CD4-positive, alpha-beta T cell treated with Interleukin-4 for 4 hours (primary cell): ENCODE results near the gene NCS1.
A peak's percentile ranks its signal among the peaks of the same experiment; 100 is the strongest.

Source experiments
- DNase-seq: peaks from one replicate; pipeline ENCODE4 v3.0.0-alpha.2; 2020

NCS1 gene

DNA sequence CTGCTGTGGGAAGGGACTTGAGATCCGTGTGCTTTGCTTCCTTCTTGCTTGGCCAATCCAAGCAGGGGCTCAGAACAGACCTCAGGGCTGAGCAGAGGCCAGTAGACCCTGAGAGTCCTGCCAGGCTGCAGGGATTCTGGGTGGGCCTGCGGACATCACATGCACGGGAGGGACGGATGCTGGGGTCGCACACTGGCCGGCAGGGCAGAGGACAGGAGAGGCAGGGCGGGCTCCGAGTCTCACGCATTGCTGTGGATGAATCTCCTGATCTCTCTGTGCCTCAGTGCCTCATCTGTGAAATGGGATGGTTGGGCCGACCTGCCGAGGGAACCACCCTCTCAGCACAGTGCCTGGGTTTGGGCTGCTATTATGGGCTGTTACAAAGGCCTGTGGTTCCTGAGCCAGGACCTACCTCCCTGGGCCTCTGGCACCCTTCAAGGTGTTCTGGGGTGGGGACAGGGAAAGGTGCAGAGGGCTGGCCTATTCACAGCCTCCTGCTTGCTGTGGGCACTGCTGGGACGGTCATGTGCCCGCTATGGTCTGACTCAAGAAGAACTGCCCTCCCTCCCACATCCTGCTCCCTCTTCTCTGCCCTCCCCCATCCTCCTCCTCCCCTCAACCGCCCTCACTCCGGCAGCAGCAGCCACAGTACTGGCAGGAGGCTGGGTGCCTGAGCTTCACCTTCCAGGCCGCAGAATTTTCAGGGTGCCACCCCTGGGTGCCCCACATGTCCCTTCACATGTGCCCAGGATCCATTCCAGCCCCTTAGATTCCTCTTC is 43.3 kb downstream of the NCS1 start:
- no peak for DNase-seq

DNA sequence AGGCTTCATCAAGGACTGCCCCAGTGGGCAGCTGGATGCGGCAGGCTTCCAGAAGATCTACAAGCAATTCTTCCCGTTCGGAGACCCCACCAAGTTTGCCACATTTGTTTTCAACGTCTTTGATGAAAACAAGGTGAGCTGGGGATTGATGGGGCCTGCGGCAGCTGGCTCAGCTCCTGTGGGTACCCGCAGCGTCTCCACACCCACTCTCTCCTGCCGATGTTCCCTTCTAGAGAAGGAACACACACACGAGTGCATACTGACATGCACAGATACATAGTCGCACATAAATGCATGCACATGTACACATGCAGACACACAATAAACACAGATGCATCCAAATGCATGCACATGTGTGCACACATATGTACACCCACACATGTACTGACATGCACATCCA is 45.6 kb downstream of the NCS1 start:
- DNase-seq, result no peak

DNA sequence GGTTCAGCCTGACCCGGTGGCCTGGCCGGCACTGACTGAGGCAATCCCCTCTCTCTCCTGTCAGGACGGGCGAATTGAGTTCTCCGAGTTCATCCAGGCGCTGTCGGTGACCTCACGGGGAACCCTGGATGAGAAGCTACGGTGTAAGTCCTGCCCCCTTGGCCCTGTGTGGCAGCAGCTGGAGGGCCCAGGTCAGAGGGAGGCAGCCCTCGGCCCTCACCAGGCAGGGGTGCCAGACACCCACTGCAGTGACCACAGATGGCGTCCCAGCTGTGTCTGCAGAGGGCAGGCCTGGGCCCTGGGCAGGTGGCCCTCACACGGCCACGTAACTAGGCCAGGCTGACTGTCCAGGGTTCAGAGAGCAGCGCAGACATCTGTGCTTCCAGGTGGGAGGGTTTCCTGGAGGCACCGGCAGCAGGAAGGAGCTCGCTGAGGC is 47.5 kb downstream of the NCS1 start:
- no peak for DNase-seq

DNA sequence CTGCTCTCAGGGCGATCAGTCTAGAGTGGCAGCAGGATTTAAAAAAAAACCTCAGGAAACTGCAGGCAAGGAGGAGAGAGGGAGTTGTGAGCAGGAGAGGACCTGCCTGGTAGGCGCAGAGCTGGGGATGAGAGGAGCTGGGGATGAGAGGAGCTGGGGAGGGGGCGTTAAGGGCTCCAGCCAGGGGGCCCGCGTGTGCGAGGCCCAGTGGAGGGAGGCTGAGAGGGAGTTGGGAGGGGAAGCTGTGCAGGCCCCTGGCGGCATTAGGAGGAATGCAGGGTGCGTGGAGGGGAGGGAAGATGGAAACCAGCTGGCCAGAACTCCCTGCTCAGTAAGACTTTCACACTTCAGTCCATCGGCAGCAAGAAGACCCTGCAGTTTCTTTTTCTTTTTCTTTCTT is 48.1 kb downstream of the NCS1 start:
- no peak for DNase-seq

DNA sequence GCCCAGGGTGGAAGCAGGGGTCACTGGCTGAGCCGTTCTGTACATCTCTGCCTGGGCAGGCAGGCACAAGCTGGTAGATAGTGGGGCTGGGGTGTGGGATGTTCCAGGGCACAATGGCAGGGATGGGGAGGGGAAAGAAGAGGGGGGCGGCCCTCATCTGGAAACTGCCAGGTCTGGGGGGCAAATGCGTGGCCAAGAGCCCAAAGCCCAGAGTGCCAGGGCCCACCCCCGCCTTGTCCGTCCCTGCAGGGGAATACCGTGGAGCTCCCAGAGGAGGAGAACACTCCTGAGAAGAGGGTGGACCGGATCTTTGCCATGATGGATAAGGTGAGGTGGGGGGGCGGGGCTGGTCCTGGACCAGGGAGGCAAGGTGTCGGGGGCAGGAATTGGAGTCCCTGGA is 50.6 kb downstream of the NCS1 start:
- DNase-seq, result no peak

DNA sequence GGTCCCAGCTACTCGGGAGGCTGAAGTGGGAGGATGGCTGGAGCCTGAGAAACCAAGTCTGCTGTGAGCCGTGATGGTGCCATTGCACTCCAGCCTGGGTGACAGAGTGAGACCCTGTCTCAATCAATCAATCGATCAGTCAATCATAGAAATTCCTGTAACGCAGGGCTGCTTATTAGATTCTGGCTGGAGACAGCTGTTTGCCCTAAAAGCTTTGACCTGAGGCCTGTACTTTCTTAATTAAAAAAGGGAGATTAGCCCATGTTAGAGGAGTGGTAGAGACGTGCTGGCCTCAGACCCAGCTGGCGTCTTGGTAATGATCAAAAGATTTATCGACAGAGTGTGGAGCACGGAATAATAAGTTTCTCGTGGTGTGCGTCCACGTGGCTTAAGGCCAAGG is 52.9 kb downstream of the NCS1 start:
- no peak for DNase-seq

DNA sequence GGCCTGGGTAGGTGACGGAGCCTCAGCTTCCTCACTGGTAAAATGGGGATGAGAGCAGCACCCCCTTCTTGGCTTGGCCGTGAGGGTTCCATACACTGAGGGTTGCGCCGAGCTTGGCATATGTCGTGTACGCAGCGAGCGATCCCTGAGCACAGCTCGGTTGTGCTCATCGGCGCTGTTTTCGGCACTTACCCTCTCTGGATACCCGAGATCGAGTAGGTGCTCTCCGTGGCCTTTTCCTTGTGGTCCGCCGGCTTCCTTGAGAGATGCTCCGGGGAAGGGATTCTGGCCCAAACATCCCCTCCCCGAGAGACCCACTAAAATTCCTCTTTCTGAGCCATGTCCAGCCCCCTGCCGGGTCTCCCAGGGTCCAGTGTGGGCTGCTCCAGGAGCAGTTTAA is 53.4 kb downstream of the NCS1 start:
- DNase-seq, result no peak

DNA sequence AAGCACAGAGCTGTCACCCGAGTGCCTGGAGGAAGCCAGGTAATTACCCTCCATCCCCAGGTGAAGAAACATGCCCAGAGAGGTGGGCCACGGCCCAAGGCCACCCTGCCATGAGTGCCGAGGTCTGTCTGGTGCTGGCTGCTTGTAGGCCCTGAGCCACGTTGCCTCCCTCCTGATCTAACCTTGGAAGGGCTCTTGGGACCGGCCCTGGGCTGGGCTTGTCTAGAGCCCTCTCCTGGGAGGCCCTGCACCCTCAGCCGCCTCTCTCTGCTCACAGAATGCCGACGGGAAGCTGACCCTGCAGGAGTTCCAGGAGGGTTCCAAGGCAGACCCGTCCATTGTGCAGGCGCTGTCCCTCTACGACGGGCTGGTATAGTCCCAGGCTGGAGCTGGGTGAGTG is 53.9 kb downstream of the NCS1 start:
- DNase-seq, result no peak

DNA sequence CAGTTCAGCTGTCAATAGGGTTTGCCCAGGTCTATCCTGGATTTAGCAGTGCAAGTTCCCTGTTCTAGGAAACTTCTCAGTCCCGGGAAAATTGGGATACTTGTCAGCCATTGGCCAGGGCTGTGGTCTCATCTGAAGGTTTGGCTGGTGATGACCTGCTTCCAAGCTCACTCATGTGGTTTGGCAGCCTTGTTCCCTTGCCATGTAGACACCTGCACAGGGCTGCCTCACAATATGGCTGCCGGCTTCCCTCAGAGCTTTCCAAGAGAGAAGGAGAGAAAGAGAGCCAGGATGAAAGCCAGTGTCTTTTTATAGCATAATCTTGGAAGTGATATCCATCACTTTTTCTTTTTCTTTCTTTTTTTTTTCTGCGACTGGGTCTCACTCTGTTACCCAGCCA is 55.6 kb downstream of the NCS1 start:
- no peak for DNase-seq

DNA sequence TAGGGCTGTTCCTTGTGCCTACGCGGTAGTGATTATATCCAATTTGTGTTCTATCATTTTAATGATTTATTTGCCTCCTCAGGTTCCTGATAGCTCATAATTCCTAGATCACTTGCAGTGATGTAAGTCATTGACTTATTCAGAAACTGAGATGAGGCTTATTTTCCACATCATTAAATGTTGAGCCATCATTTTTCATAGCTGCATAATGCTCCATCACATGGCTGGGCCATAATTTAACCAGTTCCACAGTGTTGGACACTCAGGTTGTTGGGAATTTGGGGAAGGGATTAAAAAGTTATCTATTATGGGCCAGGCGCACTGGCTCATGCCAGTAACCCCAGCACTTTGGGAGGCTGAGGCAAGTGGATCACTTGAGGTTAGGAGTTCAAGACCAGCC is 57.6 kb downstream of the NCS1 start:
- DNase-seq, result no peak

DNA sequence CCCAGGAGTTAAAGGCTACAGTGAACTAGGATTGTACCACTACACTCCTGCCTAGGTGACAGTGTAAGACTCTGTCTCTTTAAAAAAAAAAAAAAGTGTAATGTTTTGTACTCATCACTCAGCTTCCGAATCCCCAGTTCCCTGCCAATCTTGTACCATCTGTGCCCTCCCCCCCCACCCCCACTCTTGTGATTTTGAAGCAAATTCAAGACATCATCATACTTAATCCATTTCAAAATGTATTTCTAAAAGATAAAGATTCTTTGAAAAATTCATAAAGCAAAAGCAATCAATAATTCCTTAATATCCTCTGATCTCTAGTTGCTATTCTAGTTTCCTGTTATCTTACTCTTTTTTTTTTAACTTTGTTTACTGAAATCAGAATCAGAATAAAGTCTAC is 58.4 kb downstream of the NCS1 start:
- DNase-seq, result no peak

DNA sequence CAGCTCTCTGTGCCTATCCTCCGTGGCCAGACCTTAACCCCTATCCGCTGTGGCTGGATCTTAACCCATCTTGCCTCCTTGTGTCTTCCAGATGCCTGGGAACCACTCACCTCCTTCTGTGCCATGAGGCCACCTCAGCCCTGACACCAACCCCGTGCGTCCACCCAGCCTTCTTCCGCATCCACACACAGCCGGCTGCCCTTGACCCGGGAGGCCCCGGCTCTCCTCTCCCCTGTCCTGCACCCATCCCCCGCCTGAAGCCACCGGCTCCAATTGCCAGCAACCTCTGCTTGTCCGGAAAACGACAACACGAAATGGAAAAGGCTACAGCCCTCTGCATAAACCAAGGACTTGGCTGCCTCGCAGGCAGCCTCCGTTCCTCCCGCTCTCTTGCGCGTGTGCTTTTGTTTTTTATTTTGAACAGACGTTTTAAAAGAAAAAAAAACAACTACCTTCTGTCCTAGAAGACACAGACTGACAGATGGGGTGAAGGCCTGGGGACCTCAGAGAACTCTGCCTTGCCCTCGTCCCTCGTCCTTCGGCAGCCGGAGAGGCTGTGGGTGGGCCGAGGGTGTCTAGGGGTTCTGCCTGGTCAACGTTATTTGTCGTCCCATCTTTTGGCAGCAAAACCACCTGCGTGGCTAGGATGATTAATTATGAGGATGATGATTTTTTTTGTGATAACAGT is 60.8 kb downstream of the NCS1 start:
- DNase-seq, result no peak

DNA sequence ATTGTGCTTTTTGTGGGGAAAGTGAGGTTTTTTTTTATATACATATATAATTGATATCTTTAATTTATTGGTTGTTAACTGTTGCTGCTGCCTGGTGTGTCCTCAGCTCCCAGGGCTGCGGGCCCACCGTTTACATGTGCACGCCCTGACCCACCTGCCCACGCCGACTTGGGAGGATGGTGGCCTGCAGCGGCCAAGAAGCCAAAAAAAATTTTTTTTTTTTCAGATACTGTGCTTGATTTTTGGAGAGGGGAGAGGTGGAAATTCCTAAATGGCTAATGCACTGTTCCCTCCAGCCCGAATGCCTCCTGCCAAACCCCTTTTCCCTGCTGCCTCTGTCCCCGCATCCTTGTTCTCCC is 61.4 kb downstream of the NCS1 start:
- DNase-seq, result no peak

DNA sequence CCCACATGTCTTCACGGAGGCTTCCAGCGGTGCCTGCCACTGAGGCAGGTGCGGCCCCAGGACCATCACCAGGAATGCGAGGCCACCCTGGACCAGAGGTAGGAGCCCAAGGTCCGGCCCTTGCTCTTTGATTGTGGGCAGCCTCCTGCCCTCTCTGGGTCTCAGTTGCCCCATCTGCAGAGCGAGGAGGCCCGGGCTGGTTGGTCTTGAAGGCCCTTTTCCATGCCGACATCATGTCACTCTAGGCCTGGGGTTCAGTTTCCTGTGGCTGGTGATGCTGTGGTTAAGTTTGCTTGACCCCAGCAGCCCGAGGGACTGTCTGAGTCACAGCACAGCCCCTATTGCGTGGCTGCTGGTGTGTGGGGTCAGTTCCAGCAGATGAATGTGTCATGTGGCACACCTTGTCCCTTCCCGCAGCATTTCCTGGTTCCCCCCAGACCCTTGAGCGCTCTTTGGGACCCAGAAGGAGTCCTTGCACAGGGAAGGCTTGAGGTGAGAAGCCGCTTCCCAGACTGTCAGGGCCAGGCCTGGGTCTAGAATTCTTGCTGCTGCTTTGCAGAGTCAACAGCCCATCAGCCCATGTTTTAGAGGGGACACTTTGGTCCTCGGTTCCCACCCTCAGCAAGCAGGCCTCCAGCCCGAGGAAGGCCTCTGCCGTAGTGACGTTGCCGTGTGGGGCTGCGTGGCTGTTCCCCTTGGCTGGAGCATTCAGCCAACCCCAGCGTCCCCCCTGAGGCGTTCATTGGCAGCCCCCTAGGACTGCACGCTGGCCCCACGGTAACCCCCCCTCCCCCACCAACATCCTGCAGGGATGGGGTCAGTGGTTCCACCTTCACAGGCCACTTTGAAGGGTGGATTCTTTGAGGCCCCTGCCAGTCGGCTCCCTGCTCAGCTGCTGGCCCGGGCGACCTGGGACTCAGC is 62.4 kb downstream of the NCS1 start:
- DNase-seq, result no peak

DNA sequence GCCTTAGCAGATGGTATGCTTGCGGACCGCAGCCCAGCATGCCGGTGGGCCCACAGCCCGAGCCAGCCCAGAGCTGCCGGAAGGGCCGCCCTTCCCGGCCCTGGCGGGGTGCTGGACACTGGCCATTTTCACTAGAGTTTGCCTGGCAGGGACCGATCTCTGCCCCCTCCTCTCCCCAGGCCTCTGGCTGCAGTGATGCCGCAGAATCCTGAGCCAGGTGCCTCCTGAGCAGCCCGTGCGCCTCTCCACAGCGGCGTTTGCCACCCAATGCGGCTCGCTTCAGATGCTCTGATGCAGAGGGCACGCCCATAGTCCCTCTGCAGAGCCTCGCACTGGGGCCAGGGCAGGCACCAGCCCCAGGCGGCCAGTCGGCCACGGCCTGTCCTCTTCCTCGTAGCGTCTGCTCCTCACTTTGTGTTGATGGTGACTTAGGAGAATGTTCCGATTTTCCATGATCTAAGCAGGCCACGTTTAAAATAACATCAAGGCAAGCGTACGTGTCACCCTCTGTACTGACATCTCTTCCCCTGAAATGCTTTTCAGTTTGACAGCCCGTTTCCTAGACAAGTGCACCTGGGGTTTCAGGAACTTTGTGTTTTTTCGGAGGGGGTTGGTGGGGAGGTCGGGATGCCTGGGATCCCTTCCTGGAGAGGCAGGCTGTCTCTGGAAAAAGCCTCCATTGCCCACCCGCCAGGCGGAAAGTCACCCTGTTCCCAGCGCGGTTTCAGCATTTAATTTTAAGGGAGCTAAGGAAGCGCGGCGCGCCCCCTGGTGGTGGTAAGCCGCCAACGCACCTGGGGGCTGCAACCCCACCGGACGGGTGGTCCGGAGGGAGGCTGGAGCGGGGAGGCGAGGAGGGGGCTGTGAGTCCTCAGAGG is 63.6 kb downstream of the NCS1 start:
- DNase-seq, result peak; percentile 51

DNA sequence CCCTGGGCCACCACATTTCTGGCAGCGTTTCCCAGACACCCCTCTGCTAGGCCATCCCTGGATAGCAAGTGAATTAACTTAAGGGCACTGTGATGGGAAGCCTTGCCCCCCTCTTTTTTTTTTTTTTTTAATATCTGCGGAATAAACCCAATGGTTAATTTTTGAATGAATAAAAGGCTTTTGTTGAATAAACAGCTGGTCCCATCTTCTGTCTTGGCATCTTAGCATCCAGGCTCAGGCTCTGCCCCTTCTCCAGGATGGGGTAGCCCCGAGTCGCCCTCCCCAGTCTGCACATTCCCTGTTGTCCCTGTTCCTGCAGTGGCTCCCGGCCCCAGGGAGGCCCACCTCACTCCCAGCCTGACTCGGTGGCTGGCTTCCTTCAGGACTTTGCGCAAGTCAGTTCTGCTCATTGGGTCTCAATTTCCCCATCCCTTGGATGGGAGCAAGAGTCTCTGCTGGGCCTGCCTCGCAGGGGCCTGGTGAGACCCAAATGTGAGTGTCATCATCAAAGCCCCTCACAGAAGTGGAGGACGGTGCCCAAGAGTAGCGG is 64.3 kb downstream of the NCS1 start:
- DNase-seq, result no peak

DNA sequence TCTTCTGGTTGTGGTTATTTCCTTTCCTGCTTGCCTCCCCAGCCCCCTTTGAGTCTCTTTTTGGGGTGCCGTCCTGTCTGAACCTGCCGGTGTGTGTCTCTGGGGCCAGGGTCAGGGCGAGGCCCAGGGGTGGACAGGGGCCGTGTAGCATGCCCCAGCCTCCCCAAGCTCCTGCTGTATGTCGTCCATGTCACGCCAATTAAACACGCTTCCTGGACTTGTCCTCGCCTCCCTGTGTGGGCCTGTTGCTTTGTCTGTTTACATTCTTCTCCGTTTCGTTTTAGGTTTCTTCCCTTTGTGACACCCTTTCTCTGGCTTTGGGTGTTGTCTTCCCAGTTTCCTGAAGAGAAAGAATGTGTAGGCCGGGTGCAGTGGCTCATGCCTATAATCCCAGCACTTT is 64.9 kb downstream of the NCS1 start:
- DNase-seq, result no peak

DNA sequence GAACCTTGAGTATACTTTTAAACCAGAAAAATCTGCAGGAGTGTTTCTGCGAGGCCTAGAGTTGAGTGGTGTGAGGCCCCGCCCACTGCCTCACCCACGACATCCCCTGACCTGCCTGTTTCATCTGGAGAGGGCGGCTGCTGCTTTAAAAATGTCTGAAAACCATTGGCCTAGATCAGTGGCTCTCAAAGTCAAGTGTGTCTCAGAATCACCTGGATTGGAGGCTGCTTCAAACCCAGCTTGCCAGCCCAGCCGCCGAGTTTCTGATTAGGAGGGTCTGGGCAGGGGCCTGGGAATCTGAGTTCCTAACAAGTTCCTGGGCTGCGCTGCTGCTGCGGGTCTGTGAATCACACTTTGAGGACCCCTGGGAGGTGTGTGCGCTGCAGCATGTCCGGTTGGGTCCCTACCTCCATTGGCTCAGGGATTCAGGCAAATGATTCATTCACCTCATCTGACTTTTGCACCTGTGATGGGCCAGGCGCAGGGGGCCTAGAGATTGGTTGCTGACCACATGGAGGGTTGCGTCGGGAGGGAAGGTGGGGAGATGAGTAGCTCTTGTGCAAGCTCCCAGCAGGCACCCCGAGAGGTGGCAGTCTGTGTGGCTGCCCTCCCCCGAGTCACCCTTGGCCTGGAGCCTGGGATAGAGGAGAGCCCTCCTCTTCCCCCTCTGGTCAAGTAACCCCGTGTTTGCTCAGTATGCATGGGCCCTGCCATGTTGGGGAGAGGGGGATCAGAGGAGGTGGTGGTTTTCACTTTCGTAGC is 65.7 kb downstream of the NCS1 start:
- no peak for DNase-seq

DNA sequence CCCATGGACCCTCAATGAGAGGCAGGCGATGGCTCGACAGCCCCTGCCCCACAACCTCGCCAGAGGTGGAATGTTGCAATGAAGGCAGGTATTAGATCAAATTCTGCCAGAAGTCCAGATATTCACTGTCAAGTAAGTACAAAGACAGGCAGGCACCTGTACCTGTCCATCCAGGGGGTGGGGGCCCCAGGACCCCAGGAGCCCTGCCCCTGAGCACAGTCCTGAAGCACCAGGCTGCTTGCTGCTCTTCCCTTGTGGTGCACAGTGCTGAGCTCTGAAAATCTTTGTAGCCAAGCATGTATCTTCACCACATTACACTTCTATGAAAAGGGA is 67.1 kb downstream of the NCS1 start:
- DNase-seq, result no peak

DNA sequence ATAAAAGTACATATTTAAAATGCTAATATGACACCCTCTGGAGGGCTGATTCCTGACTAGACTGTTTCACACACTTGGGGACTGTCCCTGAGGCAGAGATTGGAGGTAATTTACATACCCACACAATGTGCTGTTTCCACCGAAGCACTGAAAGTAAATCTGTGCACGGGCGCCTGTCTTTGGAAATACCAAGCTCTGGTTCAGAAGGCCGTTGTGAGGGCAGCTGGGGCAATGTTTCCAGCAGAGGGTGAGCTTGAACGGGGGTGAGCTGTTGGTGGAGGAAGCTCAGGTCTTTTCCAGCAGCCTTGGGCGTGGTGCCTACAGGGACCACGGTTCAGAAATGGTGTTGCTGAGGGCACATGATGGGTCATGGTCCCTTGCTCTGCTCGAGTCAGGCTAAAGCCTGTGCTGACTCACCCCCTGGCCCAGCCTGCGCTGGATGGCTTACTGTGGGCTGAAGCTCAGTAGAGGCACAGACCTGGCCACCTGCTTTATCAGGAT is 67.6 kb downstream of the NCS1 start:
- peak; percentile 23 for DNase-seq

DNA sequence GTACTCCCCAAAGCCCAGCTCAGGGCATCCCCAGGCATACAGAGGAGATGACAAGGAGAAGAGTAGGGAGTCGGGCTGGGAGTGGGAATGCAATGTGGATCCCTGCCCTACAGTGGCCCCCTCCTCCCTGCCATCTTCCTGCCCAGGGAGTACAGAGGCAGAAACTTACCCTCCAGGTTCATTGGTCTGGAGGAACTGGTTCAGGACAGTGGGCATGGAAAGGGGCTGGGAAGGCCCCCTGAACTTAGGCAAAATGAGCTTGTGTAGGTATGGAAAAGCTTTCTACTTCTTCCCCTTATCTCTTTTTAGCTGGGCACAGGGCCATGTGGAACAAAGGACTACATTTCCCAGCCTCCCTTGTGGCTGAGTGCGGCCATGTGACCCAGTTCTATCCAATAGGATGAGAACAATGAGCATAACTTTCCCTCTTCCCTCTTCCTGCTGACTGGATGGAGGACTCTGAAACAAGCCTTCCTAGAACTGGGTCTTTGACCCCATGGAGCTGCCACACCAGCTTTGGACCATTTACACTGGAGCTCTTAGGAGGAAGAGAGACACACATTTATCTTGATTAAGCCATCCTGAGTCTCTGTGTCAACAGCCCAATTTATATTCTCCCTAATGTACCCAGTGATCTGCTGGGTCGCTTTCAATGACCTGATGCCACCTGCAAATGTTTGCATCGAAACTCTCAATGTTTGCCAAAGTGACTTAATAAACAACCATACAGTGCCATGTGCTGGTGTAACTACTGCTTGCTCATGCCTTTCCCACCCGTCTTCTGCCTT is 68.4 kb downstream of the NCS1 start:
- DNase-seq, result peak; percentile 40
